ENCODE results near the gene FASTK.

GRCh38 chr7:151082141-151083070 lies 1.8 kb upstream of the FASTK start:
- TF ChIP-seq, protein P1, sequence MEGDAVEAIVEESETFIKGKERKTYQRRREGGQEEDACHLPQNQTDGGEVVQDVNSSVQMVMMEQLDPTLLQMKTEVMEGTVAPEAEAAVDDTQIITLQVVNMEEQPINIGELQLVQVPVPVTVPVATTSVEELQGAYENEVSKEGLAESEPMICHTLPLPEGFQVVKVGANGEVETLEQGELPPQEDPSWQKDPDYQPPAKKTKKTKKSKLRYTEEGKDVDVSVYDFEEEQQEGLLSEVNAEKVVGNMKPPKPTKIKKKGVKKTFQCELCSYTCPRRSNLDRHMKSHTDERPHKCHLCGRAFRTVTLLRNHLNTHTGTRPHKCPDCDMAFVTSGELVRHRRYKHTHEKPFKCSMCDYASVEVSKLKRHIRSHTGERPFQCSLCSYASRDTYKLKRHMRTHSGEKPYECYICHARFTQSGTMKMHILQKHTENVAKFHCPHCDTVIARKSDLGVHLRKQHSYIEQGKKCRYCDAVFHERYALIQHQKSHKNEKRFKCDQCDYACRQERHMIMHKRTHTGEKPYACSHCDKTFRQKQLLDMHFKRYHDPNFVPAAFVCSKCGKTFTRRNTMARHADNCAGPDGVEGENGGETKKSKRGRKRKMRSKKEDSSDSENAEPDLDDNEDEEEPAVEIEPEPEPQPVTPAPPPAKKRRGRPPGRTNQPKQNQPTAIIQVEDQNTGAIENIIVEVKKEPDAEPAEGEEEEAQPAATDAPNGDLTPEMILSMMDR (IDR thresholded peaks at IDR 0.05 in 8 of 11, conservative IDR thresholded peaks at IDR 0.05 in 3 of 11): no peak
- TF ChIP-seq POLR2A (IDR thresholded peaks at IDR 0.05) (no peak), POLR2AphosphoS5 (IDR thresholded peaks at IDR 0.05) (no peak)
